ENCODE measurements around the gene ANP32B. TPM values are rescaled to one million over a fixed set of nuclear protein-coding genes. Genes with fewer than 3 reads are reported as not detected.

The ANP32B gene
- total RNA-seq, 1 donor from 2014 or later = 7.1 TPM

- DNase-seq (ENCODE audit: low read depth) = no peak
Measured at GRCh38 chr9:98022447-98022846, 39.3 kb downstream of the ANP32B start.

GRCh38 chr9:98024702-98025101, 41.6 kb downstream of the ANP32B start:
- no peak for DNase-seq (ENCODE audit: low read depth)

- DNase-seq (ENCODE audit: low read depth) = no peak
Measured at GRCh38 chr9:98031169-98031568, 48.0 kb downstream of the ANP32B start.

- no peak for DNase-seq (ENCODE audit: low read depth)
Measured at GRCh38 chr9:98031935-98032334, 48.8 kb downstream of the ANP32B start.

- peak; percentile 69 for DNase-seq (ENCODE audit: low read depth)
Measured at GRCh38 chr9:98034593-98035546, 51.7 kb downstream of the ANP32B start.

- DNase-seq (ENCODE audit: low read depth) = no peak
Measured at GRCh38 chr9:98037357-98037756, 54.2 kb downstream of the ANP32B start.

- DNase-seq (ENCODE audit: low read depth) = no peak
Measured at GRCh38 chr9:98038958-98039357, 55.8 kb downstream of the ANP32B start.

- DNase-seq (ENCODE audit: low read depth) = no peak
Measured at GRCh38 chr9:98039607-98040017, 56.5 kb downstream of the ANP32B start.

- DNase-seq (ENCODE audit: low read depth) = no peak
Measured at GRCh38 chr9:98040212-98040611, 57.1 kb downstream of the ANP32B start.

- DNase-seq (ENCODE audit: low read depth) = no peak
Measured at GRCh38 chr9:98043915-98044314, 60.8 kb downstream of the ANP32B start.

- peak; percentile 58 for DNase-seq (ENCODE audit: low read depth)
Measured at GRCh38 chr9:98045234-98046179, 62.4 kb downstream of the ANP32B start.

- DNase-seq (ENCODE audit: low read depth) = no peak
Measured at GRCh38 chr9:98046180-98046543, 63.0 kb downstream of the ANP32B start.

GRCh38 chr9:98047002-98047401, 63.9 kb downstream of the ANP32B start:
- no peak for DNase-seq (ENCODE audit: low read depth)

GRCh38 chr9:98049288-98050072, 66.3 kb downstream of the ANP32B start:
- no peak for DNase-seq (ENCODE audit: low read depth)

GRCh38 chr9:98050351-98050750, 67.2 kb downstream of the ANP32B start:
- no peak for DNase-seq (ENCODE audit: low read depth)

- no peak for DNase-seq (ENCODE audit: low read depth)
Measured at GRCh38 chr9:98054376-98054951, 71.3 kb downstream of the ANP32B start.

GRCh38 chr9:98056269-98057137, 73.4 kb downstream of the ANP32B start, which contains the start of gene NANS:
NANS (plus strand) TSS chr9:98056732; CDS start chr9:98056809, 77 bp downstream.
- DNase-seq (ENCODE audit: low read depth) = peak; percentile 91

- no peak for DNase-seq (ENCODE audit: low read depth)
Measured at GRCh38 chr9:98057138-98057799, 74.1 kb downstream of the ANP32B start.

- no peak for DNase-seq (ENCODE audit: low read depth)
Measured at GRCh38 chr9:98062161-98062560, 79.0 kb downstream of the ANP32B start.
